ENCODE results near the gene KLHL29. TPM values are rescaled to one million over a fixed set of nuclear protein-coding genes. Genes with fewer than 3 reads are reported as not detected.

KLHL29 gene
- 7.7 TPM for total RNA-seq (2021; ENCODE audit: unreplicated experiment)
- polyA plus RNA-seq (2012; ENCODE audit: insufficient read length) = 8.2 TPM
- percentile 57 among the genes with signal in this experiment for Bru-seq, nascent RNA
- percentile 54 among the genes with signal in this experiment for BruChase-seq, experiment 1, labeled RNA remaining after a 2-hour chase
- BruChase-seq, experiment 2, labeled RNA remaining after a 6-hour chase = percentile 54 among the genes with signal in this experiment
- long read RNA-seq, full-length matches to known transcripts = 7 of 31 reads
- long read RNA-seq, partial matches to known transcripts = 15 of 31 reads
- long read RNA-seq, other reads (novel, unspliced or antisense) = 9 of 31 reads

DNA sequence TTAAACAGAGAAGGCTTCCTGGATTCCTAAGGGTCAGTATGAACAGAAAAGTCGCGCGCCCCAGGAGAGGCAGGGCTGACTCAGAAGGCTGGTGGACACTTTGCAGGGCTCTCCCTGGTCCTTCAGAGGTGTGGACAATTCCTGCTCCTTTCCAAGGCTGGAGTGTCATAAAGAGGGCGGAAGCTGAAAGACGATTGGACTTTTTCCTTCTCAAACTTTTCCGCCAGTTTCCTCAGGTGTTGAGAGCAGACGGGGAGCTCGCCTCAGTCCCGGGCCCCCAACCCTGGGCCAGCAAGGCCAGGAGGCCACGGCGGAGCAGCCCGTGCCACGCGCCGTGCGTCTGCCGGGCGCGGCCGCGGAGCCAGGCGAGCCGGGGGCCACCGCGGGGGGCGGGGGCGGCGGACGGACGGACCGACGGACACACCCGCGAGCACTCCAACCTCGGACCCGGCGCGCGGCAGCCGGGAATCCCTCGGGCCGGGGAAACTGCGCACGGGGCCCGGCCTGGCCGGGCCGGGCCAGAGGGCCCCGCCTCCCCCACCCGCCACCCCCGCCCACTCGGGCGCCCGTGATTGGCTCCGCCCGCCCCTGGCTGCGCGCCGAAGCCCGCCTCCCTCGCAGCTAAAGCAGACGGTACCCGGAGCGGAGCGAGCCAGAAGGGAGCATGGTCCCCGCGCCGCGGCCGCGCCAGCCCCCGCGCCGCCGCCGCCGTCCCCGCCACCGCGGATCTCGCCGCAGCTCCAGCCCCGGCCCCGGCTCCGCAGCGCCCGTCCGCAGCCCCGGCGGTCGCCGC, at the start of gene KLHL29:
Gene KLHL29 (plus strand): TSS at position 629 of the 793 bp plus-strand sequence. CDS start 177,018 bp downstream, outside the sequence.
- DNase-seq (ENCODE audit: low read depth, low spot score) (no peak), ATAC-seq (peak; percentile 83)
- Histone ChIP-seq H3K4me3 (ENCODE audit: low read depth in 2 of 2, low read length in 2 of 2) (peak within 1 kb of the TSS; percentile 60 to 70), H3K4me1 (ENCODE audit: control insufficient read depth, insufficient read depth, low read length) (peaks cover 11% of the 10 kb centered on the region), H3K27ac (ENCODE audit: low read length) (peak within 1 kb of the TSS; percentile 65; the same call in 1 of the 2 replicates), H3K27me3 (ENCODE audit: control insufficient read depth, insufficient read depth, low read length) (peaks cover 6% of the 10 kb centered on the region), H3K9me3 (ENCODE audit: control insufficient read depth, insufficient read depth, low read depth, low read length) (no peaks in the 10 kb centered on the region), H3K36me3 (ENCODE audit: control insufficient read depth, insufficient read depth, low read length) (no peaks in the 10 kb centered on the region; the same call in 1 of the 2 replicates)
- ChIA-PET POLR2A (interaction anchor here (0.6 kb wide), 1 partner anchor 466 kb away, joined by 3 read pairs; no protein-coding TSS in a partner anchor), CTCF (no interaction called here)
- BruUV-seq (replicated peaks) = no TSS peak
- intact Hi-C loops (cut with micrococcal nuclease; ENCODE audit: unreplicated experiment) (no loop called here), in situ Hi-C loops (cut with HindIII; ENCODE audit: low pct_unique_long_range_greater_than_20kb, low sequenced_read_pairs) (no loop called here)
- 0 out of 2 replicates have a peak, but pooled peaks have one; percentile 40 for TF ChIP-seq TCF7L2 (IDR thresholded peaks at IDR 0.05; ENCODE audit: low read depth, low read length)
- no peak for TF ChIP-seq POLR2AphosphoS5 (IDR thresholded peaks at IDR 0.05; ENCODE audit: low read depth, low read length)

DNA sequence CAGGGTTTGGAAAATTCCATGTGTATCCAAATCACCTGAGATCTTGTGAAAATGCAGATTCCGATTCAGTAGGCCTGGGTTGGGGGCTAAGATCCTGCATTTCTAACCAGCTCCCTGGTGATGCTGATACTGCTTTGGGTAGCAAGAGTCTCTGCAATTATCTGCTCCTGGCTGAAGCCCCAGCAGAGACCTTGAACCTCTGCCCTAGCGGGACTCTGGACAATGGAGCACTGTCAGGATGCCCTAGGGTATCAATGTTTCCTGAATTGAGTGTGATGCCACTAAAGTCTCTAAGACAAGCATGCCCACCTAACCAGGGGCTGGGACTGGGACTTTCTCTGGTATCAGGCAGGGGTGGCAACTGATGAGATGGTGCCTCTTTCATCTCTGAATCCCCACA, 49.4 kb upstream of the KLHL29 start:
- ATAC-seq (0 out of 2 replicates have a peak, but pooled peaks have one; percentile 30), DNase-seq (ENCODE audit: low read depth, low spot score) (no peak)
- Histone ChIP-seq H3K9me3 (ENCODE audit: control insufficient read depth, insufficient read depth, low read depth, low read length) (no peaks in the 10 kb centered on the region), H3K27me3 (ENCODE audit: control insufficient read depth, insufficient read depth, low read length) (peaks cover 9% of the 10 kb centered on the region), H3K4me3 (ENCODE audit: low read depth in 2 of 2, low read length in 2 of 2) (no peak overlapping the region), H3K36me3 (ENCODE audit: control insufficient read depth, insufficient read depth, low read length) (no peaks in the 10 kb centered on the region), H3K4me1 (ENCODE audit: control insufficient read depth, insufficient read depth, low read length) (no peaks in the 10 kb centered on the region), H3K27ac (ENCODE audit: low read length) (no peak overlapping the region)
- BruUV-seq (replicated peaks) = no TSS peak
- in situ Hi-C loops (cut with HindIII; ENCODE audit: low pct_unique_long_range_greater_than_20kb, low sequenced_read_pairs) = no loop called here
- ChIA-PET POLR2A (no interaction called here), CTCF (no interaction called here)
- intact Hi-C loops (cut with micrococcal nuclease; ENCODE audit: unreplicated experiment) = no loop called here
- TF ChIP-seq, protein P1, sequence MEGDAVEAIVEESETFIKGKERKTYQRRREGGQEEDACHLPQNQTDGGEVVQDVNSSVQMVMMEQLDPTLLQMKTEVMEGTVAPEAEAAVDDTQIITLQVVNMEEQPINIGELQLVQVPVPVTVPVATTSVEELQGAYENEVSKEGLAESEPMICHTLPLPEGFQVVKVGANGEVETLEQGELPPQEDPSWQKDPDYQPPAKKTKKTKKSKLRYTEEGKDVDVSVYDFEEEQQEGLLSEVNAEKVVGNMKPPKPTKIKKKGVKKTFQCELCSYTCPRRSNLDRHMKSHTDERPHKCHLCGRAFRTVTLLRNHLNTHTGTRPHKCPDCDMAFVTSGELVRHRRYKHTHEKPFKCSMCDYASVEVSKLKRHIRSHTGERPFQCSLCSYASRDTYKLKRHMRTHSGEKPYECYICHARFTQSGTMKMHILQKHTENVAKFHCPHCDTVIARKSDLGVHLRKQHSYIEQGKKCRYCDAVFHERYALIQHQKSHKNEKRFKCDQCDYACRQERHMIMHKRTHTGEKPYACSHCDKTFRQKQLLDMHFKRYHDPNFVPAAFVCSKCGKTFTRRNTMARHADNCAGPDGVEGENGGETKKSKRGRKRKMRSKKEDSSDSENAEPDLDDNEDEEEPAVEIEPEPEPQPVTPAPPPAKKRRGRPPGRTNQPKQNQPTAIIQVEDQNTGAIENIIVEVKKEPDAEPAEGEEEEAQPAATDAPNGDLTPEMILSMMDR (IDR thresholded peaks at IDR 0.05) = no peak
- TF ChIP-seq, protein P2, sequence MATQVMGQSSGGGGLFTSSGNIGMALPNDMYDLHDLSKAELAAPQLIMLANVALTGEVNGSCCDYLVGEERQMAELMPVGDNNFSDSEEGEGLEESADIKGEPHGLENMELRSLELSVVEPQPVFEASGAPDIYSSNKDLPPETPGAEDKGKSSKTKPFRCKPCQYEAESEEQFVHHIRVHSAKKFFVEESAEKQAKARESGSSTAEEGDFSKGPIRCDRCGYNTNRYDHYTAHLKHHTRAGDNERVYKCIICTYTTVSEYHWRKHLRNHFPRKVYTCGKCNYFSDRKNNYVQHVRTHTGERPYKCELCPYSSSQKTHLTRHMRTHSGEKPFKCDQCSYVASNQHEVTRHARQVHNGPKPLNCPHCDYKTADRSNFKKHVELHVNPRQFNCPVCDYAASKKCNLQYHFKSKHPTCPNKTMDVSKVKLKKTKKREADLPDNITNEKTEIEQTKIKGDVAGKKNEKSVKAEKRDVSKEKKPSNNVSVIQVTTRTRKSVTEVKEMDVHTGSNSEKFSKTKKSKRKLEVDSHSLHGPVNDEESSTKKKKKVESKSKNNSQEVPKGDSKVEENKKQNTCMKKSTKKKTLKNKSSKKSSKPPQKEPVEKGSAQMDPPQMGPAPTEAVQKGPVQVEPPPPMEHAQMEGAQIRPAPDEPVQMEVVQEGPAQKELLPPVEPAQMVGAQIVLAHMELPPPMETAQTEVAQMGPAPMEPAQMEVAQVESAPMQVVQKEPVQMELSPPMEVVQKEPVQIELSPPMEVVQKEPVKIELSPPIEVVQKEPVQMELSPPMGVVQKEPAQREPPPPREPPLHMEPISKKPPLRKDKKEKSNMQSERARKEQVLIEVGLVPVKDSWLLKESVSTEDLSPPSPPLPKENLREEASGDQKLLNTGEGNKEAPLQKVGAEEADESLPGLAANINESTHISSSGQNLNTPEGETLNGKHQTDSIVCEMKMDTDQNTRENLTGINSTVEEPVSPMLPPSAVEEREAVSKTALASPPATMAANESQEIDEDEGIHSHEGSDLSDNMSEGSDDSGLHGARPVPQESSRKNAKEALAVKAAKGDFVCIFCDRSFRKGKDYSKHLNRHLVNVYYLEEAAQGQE (IDR thresholded peaks at IDR 0.05; ENCODE audit: insufficient read depth in 1 of 2, low read depth in 2 of 2, low read length in 1 of 2) = no peak
- TF ChIP-seq POLR2AphosphoS5 (IDR thresholded peaks at IDR 0.05; ENCODE audit: low read depth, low read length) = no peak
- no peak for TF ChIP-seq TCF7L2 (IDR thresholded peaks at IDR 0.05; ENCODE audit: low read depth, low read length)
- no peak for TF ChIP-seq SIN3A (IDR thresholded peaks at IDR 0.05; ENCODE audit: borderline replicate concordance, insufficient read depth, low read depth, low read length)

All from Panc1 (cell line).